ENCODE results near the gene ZNF692. TPM values are rescaled to one million over a fixed set of nuclear protein-coding genes. Genes with fewer than 3 reads are reported as not detected.

Gene ZNF692
- total RNA-seq, 1 donor: 22.0 TPM

- no peak overlapping the region for H3K4me3 ChIP-seq (ENCODE audit: low read depth, low read length)
- DNase-seq (ENCODE audit: low read depth): no peak
- no peak for TF ChIP-seq CTCF (IDR thresholded peaks at IDR 0.05; ENCODE audit: insufficient read depth, low read depth, low read length)
Observed at GRCh38 chr1:248814351-248814750, 44.5 kb downstream of the ZNF692 start.

GRCh38 chr1:248813546-248813945 is 45.3 kb downstream of the ZNF692 start:
- TF ChIP-seq CTCF (IDR thresholded peaks at IDR 0.05; ENCODE audit: insufficient read depth, low read depth, low read length): no peak
- H3K4me3 ChIP-seq (ENCODE audit: low read depth, low read length): no peak overlapping the region
- DNase-seq (ENCODE audit: low read depth): no peak

- no peak for TF ChIP-seq CTCF (IDR thresholded peaks at IDR 0.05; ENCODE audit: insufficient read depth, low read depth, low read length)
- no peak overlapping the region for H3K4me3 ChIP-seq (ENCODE audit: low read depth, low read length)
- no peak for DNase-seq (ENCODE audit: low read depth)
Observed at GRCh38 chr1:248812736-248813425, 46.0 kb downstream of the ZNF692 start.

GRCh38 chr1:248811514-248812490 is 47.1 kb downstream of the ZNF692 start:
- DNase-seq (ENCODE audit: low read depth): no peak
- TF ChIP-seq CTCF (IDR thresholded peaks at IDR 0.05; ENCODE audit: insufficient read depth, low read depth, low read length): peak; percentile 2
- no peak overlapping the region for H3K4me3 ChIP-seq (ENCODE audit: low read depth, low read length)

- no peak overlapping the region for H3K4me3 ChIP-seq (ENCODE audit: low read depth, low read length)
- DNase-seq (ENCODE audit: low read depth): no peak
- TF ChIP-seq CTCF (IDR thresholded peaks at IDR 0.05; ENCODE audit: insufficient read depth, low read depth, low read length): no peak
Observed at GRCh38 chr1:248810727-248811513, 48.0 kb downstream of the ZNF692 start.

- no peak for DNase-seq (ENCODE audit: low read depth)
- no peak for TF ChIP-seq CTCF (IDR thresholded peaks at IDR 0.05; ENCODE audit: insufficient read depth, low read depth, low read length)
- H3K4me3 ChIP-seq (ENCODE audit: low read depth, low read length): no peak overlapping the region
Observed at GRCh38 chr1:248810000-248810726, 48.7 kb downstream of the ZNF692 start.

Measured in fibroblast of villous mesenchyme (primary cell).